Ovary (tissue), 3 donors: ENCODE measurements around the gene GNG7.

ENCODE experiments used
- CTCF ChIP-seq, 3 donors: fragments of 450-650 bp in 2 of 3; fragments of 200-600 bp in 1 of 3; IDR thresholded peaks; one replicate each; pipeline versions ENCODE4 v1.5.1 to v1.8.0; 2016 to 2022; ENCODE audit warnings: antibody characterized with exemption in 3 of 3, mild to moderate bottlenecking in 1 of 3
- EP300 ChIP-seq: sonication (generic); formaldehyde crosslinking; IDR thresholded peaks from one replicate; pipeline ENCODE4 v1.6.1; 2017; ENCODE audit warnings: antibody characterized with exemption
- donor health status: DM: no; HTN: no; CAD: no.

GRCh38 chr19:2726160-2726855 lies 23.8 kb upstream of the GNG7 start:
- TF ChIP-seq CTCF (IDR thresholded peaks at IDR 0.05), result no peak
- TF ChIP-seq EP300, result no peak
